Fibroblast of upper back skin (primary cell): Measurements from ENCODE around the gene FCF1.

Source experiments
- DNase-seq: peaks from one replicate; pipeline ENCODE4 v3.0.0-alpha.2; 2013

Gene FCF1

GRCh38 chr14:74771399-74771798, 58.5 kb downstream of the FCF1 start:
- no peak for DNase-seq

GRCh38 chr14:74784634-74785033, 71.7 kb downstream of the FCF1 start:
- DNase-seq = no peak

DNA sequence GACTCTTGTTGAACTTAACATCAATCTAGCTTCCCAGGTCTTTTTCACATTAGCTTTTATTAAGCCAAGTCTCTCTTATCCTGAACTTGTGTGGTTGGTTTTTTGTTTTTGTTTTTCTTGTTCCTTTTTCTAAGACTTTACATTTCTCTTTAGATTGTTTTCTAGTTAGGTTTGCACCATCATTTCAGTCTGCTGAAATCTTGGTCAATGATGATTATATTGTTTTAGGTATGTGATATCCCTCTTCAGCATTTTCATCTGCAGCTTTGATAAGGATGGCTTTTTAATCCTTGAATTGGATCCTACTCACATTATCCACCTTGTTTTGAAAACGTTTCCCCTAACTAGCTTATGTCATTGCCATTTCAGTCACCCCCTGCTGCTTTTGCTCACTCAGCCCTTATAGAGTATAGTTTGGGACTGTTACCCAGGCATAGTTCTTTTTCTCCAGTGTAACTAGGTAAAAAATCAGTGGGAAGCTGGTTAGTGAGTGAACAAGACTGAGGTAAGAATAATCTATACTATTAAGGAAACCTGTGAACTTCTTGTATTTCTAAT, 72.2 kb downstream of the FCF1 start:
- DNase-seq = no peak

GRCh38 chr14:74786796-74787315, 73.9 kb downstream of the FCF1 start:
- no peak for DNase-seq
